Fibroblast of lung (primary cell): ENCODE results near the gene ATP8A2.

Experiments used
- CTCF ChIP-seq, 2 donors: IDR thresholded peaks in 1 of 2; conservative IDR thresholded peaks in 1 of 2; 1 replicate in 1 of 2; 2 replicates in 1 of 2; pipeline ENCODE4 v1.5.1; 2011 to 2012; ENCODE audit warnings: low read length in 2 of 2, control low read depth in 1 of 2, inconsistent platforms in 1 of 2, low read depth in 1 of 2, mild to moderate bottlenecking in 1 of 2
- EZH2 ChIP-seq: IDR thresholded peaks from 2 replicates; pipeline ENCODE4 v1.5.1; 2012; ENCODE audit warnings: low read length, control low read depth, mild to moderate bottlenecking; ENCODE audit errors: missing control alignments

- TF ChIP-seq CTCF (conservative IDR thresholded peaks at IDR 0.05 in 1 of 2, IDR thresholded peaks at IDR 0.05 in 1 of 2; ENCODE audit: low read depth in 1 of 2, low read length in 2 of 2): no peak
- TF ChIP-seq EZH2: no peak
These were observed 471.9 kb downstream of the ATP8A2 start for GRCh38 chr13:25843692-25844091.
